Kidney tubule cell (primary cell): Measurements from ENCODE around the gene WFDC12.
"Not testable (repeated sequence)": the region's sequence is repeated elsewhere in the genome, so short reads cannot be mapped to it uniquely, and the experiment has no call there.

Experiments
- DNase-seq: peaks from one replicate; pipeline ENCODE4 v3.0.0-alpha.2; 2018; ENCODE audit warnings: low spot score

The WFDC12 gene

GRCh38 chr20:45124365-45124764 lies at the start of gene WFDC12:
WFDC12 (minus strand) TSS chr20:45124465; CDS start chr20:45124447, 18 bp downstream.
- DNase-seq = no peak

- DNase-seq = peak; percentile 6
Observed at GRCh38 chr20:45173522-45173921, 49.3 kb upstream of the WFDC12 start.

- DNase-seq = no peak
Observed at GRCh38 chr20:45164906-45165305, 40.6 kb upstream of the WFDC12 start.

GRCh38 chr20:45163083-45163803 lies 39.0 kb upstream of the WFDC12 start:
- DNase-seq = no peak

GRCh38 chr20:45157962-45158361 lies 33.7 kb upstream of the WFDC12 start:
- peak; percentile 69 for DNase-seq

DNA sequence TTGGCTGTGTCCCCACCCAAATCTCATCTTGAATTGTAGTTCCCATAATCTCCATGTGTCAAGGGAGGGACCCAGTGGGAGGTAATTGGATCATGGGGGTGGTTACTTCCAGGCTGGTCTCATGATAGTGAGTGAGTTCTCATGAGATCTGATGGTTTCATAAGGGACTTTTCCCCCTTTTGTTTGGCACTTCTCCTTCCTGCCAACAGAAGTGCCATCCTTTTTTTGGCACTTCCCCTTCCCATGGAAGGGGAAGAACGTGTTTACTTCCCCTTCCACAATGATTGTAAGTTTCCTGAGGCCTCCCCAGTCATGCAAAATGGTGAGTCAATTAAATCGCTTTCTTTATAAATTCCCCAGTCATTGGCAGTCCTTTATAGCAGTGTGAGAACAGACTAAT lies 32.4 kb upstream of the WFDC12 start:
- no peak for DNase-seq

DNA sequence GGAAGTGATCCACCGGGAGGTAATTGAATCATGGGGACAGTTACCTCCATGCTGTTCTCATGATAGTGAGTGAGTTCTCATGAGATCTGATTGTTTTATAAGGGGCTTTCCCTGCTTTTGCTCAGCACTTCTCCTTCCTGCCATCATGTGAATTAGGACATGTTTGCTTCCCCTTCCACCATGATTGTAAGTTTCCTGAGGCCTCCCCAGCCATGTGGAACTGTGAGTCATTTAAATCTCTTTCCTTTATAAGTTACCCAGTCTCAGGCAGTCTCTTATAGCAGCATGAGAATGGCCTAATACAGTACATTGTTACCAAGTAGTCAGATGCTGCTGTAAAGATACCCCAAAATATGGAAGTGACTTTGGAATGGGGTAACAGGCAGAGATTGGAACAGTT lies 30.5 kb upstream of the WFDC12 start:
- DNase-seq = peak; percentile 30

GRCh38 chr20:45154183-45154582 lies 29.9 kb upstream of the WFDC12 start:
- DNase-seq = no peak

DNA sequence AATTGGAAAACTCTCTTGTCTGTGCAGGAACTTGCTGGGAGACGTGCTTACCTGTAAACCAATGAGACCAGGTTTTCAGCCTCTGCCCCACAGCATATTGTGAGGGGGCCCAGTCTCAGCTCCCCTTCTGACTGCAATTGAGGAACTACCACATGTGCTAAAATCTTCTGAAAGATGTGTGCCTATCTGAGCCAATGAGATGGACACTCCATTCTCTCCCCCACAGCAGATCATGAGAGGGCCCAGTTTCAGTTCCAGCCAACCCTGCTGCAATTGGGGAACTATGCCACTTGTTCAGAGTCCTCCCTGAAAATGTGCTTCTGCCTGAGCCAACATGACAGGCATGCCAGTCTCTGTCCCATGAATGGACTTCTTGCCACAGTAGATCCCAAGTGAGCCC lies 29.5 kb upstream of the WFDC12 start:
- DNase-seq = no peak

- DNase-seq = no peak
Observed at GRCh38 chr20:45153147-45153546, 28.9 kb upstream of the WFDC12 start.

DNA sequence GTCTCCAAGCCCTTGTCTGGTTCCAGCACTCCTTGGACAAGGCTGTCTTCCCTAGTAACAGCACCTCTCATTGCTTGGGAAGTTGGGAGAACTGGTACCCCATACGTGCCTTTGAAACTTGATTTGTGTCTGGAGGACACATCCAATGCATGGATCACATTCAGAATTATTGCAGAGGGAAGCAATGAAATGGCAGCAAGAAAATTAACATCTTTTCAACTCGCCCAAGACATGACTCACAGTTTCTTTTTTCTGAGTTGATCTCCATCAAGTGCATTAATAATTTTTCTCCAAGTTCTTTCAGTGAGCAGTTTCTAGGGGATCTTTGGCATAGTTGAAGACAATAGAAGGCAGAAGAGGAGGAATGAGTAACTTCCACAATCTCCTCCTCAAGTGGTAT lies 28.1 kb upstream of the WFDC12 start:
- no peak for DNase-seq

GRCh38 chr20:45149062-45149461 lies 24.8 kb upstream of the WFDC12 start:
- DNase-seq = no peak

- DNase-seq = no peak
Observed at GRCh38 chr20:45140836-45141235, 16.6 kb upstream of the WFDC12 start.

DNA sequence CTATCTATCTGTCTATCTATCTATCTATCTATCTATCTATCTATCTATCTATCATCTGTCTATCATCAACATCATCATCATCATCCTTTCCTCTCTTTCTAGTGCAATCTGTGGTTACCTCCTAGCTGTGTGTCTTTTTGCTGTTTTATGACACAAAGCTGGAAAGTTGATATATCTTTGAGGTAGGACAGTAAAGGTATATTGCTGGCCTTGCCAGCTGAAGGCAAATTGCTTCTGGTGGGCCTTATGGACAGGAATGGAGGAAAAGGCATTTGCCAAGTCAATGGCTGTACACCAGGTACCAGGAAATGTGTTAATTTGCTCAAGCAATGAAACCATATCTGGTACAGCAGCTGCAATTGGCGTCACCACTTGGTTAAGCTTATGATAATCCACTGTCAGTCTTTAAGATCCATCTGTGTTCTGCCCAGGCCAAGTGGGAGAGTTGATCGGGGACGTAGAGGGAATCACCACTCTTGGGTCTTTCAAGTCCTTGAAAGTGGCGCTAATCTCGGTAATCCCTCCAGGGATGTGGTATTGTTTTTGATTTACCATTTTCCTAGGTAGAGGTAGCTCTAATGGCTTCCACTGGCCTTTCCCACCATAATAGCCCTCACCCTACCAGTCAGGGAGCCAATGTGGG lies 15.6 kb upstream of the WFDC12 start:
- not testable (repeated sequence) for DNase-seq

DNA sequence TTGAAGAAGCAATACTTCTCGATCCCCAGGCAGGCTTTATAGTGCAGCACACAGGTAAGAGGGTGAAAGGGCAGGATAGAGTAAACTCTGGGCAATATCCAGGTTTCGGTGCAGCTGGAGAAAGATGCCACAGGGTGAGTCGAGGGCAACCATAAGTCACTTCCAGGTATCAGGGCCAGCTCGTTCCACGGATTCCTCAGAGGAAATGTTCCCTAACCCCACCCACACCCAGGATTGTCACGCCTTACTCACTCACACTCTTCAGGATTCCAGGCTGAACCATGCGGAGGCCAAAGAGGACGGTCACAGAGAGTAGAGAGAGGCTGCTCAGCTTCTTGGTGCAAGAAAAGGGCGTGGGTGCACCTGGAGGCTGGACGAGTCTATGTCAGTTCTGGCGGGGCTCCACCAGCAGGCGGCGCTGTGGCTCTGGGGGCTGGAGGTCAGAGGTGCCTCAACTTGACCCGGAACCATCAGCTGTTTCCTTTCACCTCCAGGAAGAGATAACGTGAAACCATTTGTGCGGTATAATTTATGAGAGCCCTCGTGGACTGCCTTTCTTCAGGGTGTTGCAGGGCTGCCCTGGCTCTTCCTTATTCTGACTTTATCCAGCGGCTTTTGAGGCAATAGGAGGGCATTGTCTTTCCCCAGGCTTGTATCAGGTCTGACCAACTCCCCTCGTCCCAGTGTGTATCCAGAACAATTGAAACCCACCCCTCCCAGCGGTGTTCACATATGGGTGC lies 14.5 kb upstream of the WFDC12 start:
- DNase-seq = peak; percentile 87

DNA sequence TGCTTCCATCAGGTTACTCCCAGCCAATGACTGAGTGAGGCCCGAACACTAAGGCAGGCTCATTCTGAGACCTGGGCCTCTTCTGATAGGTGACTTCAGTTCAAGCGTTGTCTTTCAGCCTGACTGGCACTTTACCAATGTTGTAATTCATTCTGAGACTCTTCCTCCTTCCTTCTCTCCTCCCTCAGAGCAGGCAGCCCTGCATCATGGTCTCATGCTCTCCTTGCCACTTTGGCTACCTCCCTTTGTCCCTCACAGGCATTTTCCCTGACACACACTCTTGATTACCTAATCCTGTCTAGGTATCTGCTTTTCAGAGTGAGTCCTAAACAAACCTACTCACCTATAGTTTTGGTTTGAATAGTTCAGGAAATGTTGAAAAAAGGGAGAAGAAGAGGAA lies 12.6 kb upstream of the WFDC12 start:
- peak; percentile 54 for DNase-seq

GRCh38 chr20:45128099-45128498 lies 3.8 kb upstream of the WFDC12 start:
- DNase-seq = peak; percentile 85

- no peak for DNase-seq
Observed at GRCh38 chr20:45121388-45121787, 2.9 kb downstream of the WFDC12 start.

DNA sequence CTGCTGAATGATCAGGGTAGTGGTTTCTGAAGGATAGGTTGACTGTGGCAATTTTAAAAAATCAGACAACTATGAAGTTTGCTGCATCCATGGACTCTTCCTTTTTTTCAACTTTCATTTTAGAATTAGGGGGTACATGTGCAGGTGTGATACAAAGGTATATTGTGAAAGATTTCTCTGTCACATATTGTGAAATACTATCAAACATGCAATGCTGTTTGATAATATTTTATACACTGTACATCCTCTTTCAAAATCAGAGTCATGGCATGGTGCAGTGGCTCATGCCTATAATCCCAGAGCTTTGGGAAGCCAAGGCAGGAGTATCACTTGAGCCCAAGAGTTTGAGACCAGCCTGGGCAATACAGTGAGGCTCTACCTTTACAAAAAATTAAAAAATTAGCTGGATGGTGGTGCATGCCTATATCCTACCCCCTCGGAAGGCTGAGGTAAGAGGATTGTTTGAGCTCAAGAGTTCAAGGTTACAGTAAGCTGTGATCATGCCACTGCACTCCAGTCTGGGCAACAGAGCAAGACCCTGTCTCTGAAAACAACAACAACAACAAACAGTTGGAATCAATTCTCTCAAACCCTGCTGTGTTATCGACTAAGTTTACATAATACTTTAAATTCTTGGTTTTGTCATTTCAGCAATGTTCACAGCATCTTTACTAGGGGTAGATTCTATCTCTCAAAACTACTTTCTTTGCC lies 4.6 kb downstream of the WFDC12 start:
- no peak for DNase-seq

DNA sequence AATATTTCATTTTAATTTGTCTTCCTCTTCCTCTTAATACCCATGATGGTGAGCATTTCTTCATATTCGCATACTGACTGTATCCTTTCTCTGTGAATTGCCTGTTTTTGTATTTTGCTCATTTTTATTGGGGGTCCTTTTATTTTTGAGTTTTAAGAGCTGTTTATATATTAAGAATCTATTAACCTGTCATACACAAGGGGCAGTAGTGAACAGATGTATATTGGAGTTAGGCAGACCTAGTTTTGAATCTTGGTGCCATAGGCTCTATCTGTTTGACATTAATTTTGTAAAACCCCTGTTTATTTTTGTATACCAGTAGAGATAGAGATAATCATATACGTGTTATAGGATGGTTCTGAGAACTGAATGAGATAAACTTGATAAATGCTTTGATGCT lies 6.2 kb downstream of the WFDC12 start:
- no peak for DNase-seq

DNA sequence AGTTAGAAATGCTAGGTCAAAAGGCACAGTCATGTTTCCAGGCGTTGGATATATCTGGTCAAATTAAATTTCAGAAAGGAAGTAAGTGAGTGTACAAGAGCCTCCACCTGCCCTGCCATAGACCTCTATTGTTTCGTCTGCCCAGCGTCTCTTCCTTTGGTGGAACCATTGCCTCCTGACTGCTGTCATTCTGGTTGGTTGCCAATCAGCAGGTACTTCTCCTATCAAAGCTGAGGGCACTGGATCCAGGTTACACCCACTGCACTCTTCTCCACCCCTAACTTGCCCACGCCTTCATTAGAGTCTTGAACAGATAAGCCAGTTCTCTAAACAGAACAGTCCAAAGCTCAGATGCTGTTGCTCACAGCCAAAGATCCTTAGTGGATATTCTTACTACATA lies 6.7 kb downstream of the WFDC12 start:
- DNase-seq = no peak

DNA sequence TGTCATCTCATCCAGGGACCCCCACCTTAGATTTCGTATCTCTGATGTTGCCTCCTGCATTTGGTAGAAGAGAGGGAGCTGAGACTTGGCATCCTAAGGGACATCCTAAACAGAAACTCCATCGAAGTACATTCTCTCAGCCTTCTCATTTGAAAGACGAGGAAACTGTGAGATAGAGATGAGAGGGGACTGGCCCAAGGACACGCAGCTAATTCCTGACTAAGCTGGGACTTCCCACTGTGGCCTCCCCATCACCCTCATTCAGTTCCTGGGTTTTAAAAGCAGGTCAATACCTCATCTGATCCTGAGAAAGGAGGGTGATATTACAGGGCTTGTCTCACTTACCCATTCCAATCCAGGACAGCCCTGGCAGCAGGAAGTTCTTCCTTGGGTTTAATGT lies 8.4 kb downstream of the WFDC12 start:
- no peak for DNase-seq

GRCh38 chr20:45115386-45115774 lies 8.9 kb downstream of the WFDC12 start:
- DNase-seq = no peak
